CD14-positive monocyte (primary cell): Measurements from ENCODE around the gene FKBP15. TPM values are rescaled to one million over a fixed set of nuclear protein-coding genes. Genes with fewer than 3 reads are reported as not detected.
"Not testable (repeated sequence)": the region's sequence is repeated elsewhere in the genome, so short reads cannot be mapped to it uniquely, and the experiment has no call there.

ENCODE experiments used
- DNase-seq, 3 donors: peaks; one replicate each; pipeline ENCODE4 v3.0.0-alpha.2; 2011 to 2022
- H2AFZ ChIP-seq: 2 replicates; pipeline ENCODE4 v1.6.0; 2012; ENCODE audit warnings: mild to moderate bottlenecking, low read depth, low read length, inconsistent platforms; ENCODE audit not compliant: insufficient read depth, poor library complexity, severe bottlenecking
- H3K27ac ChIP-seq, 2 donors: 1 replicate in 1 of 2; 2 replicates in 1 of 2; pipeline ENCODE4 v1.5.1; 2012 to 2013; ENCODE audit warnings: low read length in 2 of 2, control low read depth in 1 of 2, inconsistent platforms in 1 of 2, low read depth in 1 of 2, mild to moderate bottlenecking in 1 of 2
- H3K27me3 ChIP-seq, 2 donors: one replicate each; pipeline versions ENCODE4 v1.6.0 to v1.6.1; 2011 to 2013; ENCODE audit warnings: low read length in 2 of 2; ENCODE audit not compliant: control insufficient read depth in 2 of 2, insufficient read depth in 2 of 2
- H3K36me3 ChIP-seq, 2 donors: replicated peaks in 1 of 2; 1 replicate in 1 of 2; 2 replicates in 1 of 2; pipeline versions ENCODE4 v1.5.1 to v1.6.1; 2012 to 2013; ENCODE audit warnings: low read length in 2 of 2, control low read depth in 1 of 2, inconsistent platforms in 1 of 2, mild to moderate bottlenecking in 1 of 2; ENCODE audit not compliant: insufficient read depth in 2 of 2, control insufficient read depth in 1 of 2
- H3K4me1 ChIP-seq, 2 donors: 1 replicate in 1 of 2; 2 replicates in 1 of 2; pipeline versions ENCODE4 v1.5.1 to v1.6.1; 2012 to 2013; ENCODE audit warnings: low read length in 2 of 2, control low read depth in 1 of 2, inconsistent platforms in 1 of 2, mild to moderate bottlenecking in 1 of 2, moderate library complexity in 1 of 2; ENCODE audit not compliant: insufficient read depth in 2 of 2, control insufficient read depth in 1 of 2
- H3K4me2 ChIP-seq: replicated peaks from 2 replicates; pipeline ENCODE3; 2012; ENCODE audit warnings: low read length, moderate library complexity, mild to moderate bottlenecking; ENCODE audit not compliant: poor library complexity, severe bottlenecking; ENCODE audit errors: extremely low read depth
- H3K4me3 ChIP-seq, 3 experiments: fragments of 200-600 bp in 1 of 3; sonication (generic) in 1 of 3; replicated peaks in 1 of 3; 1 replicate in 2 of 3; 2 replicates in 1 of 3; pipeline ENCODE4 v1.5.1; 2011 to 2013; ENCODE audit warnings: low read length in 3 of 3, mild to moderate bottlenecking in 3 of 3, control low read depth in 2 of 3, low read depth in 2 of 3, inconsistent platforms in 1 of 3, moderate library complexity in 1 of 3
- H3K79me2 ChIP-seq: 2 replicates; pipeline ENCODE4 v1.6.0; 2012; ENCODE audit warnings: mild to moderate bottlenecking, control low read depth, inconsistent platforms, low read length, moderate library complexity; ENCODE audit not compliant: insufficient read depth
- H3K9ac ChIP-seq: 2 replicates; pipeline ENCODE4 v1.6.0; 2017; ENCODE audit warnings: low read length, mild to moderate bottlenecking; ENCODE audit not compliant: insufficient read depth, poor library complexity, severe bottlenecking
- H3K9me3 ChIP-seq, 2 donors: replicated peaks in 1 of 2; 1 replicate in 1 of 2; 2 replicates in 1 of 2; pipeline versions ENCODE4 v1.5.1 to v1.6.1; 2012 to 2013; ENCODE audit warnings: low read length in 2 of 2, control low read depth in 1 of 2; ENCODE audit not compliant: control insufficient read depth in 1 of 2, insufficient read depth in 1 of 2
- H4K20me1 ChIP-seq: 2 replicates; pipeline ENCODE4 v1.6.0; 2012; ENCODE audit warnings: mild to moderate bottlenecking, low read length, control low read depth, moderate library complexity; ENCODE audit not compliant: insufficient read depth
- H3K27ac Mint-ChIP-seq, 7 donors: one replicate each; pipeline ENCODE4 v1.8.0; 2020; ENCODE audit warnings: mild to moderate bottlenecking in 7 of 7, mixed read lengths in 7 of 7, moderate library complexity in 6 of 7, inconsistent platforms in 2 of 7
- H3K27me3 Mint-ChIP-seq, 3 donors: one replicate each; pipeline ENCODE4 v1.8.0; 2021 to 2022; ENCODE audit warnings: low read depth in 3 of 3, mild to moderate bottlenecking in 3 of 3, mixed read lengths in 3 of 3, moderate library complexity in 3 of 3, inconsistent platforms in 1 of 3
- H3K36me3 Mint-ChIP-seq, 2 donors: one replicate each; pipeline ENCODE4 v1.8.0; 2020; ENCODE audit warnings: mixed read lengths in 2 of 2, inconsistent platforms in 1 of 2, mild to moderate bottlenecking in 1 of 2
- H3K4me1 Mint-ChIP-seq: one replicate; pipeline ENCODE4 v1.8.0; 2020; ENCODE audit warnings: mild to moderate bottlenecking, mixed read lengths
- H3K4me3 Mint-ChIP-seq, 2 donors: one replicate each; pipeline ENCODE4 v1.8.0; 2020; ENCODE audit warnings: mild to moderate bottlenecking in 2 of 2, mixed read lengths in 2 of 2, moderate library complexity in 1 of 2
- H3K9me3 Mint-ChIP-seq, 7 donors: one replicate each; pipeline ENCODE4 v1.8.0; 2020 to 2022; ENCODE audit warnings: mixed read lengths in 7 of 7, mild to moderate bottlenecking in 6 of 7, moderate library complexity in 6 of 7, inconsistent platforms in 2 of 7
- WGBS: methylation state at CpG from one replicate; pipeline ENCODE4 v1.1.5; 2013; ENCODE audit warnings: missing lambda C conversion rate; ENCODE audit not compliant: insufficient coverage; 5-methylcytosine and 5-hydroxymethylcytosine counted together
- intact Hi-C, 2 donors: fragments of 100-400 bp; cut with micrococcal nuclease; formaldehyde crosslinking; loops; one replicate each; pipeline versions ENCODE4 v1.15.0 to v1.15.1; 2023
- polyA plus RNA-seq, 3 donors: library from polyadenylated mRNA; depleted of rRNA in 1 of 3; unstranded in 2 of 3; stranded (reverse) in 1 of 3; fragments of 300-500 nt in 2 of 3; fragments of >200 nt in 1 of 3; fragmentation: Illumina TruSeq in 2 of 3; gene quantifications; 1 replicate in 2 of 3; 2 replicates in 1 of 3; pipeline ENCODE4 v1.2.3, GENCODE V29; 2012 to 2021
- TF ChIP-seq, protein P1 (sequence below): fragments of 200-600 bp; IDR thresholded peaks from one replicate; pipeline ENCODE4 v1.8.0; 2022; ENCODE audit warnings: antibody characterized with exemption, mild to moderate bottlenecking

The FKBP15 gene
- polyA plus RNA-seq, 3 donors = 32.3 to 120 (median 55.7) TPM

DNA sequence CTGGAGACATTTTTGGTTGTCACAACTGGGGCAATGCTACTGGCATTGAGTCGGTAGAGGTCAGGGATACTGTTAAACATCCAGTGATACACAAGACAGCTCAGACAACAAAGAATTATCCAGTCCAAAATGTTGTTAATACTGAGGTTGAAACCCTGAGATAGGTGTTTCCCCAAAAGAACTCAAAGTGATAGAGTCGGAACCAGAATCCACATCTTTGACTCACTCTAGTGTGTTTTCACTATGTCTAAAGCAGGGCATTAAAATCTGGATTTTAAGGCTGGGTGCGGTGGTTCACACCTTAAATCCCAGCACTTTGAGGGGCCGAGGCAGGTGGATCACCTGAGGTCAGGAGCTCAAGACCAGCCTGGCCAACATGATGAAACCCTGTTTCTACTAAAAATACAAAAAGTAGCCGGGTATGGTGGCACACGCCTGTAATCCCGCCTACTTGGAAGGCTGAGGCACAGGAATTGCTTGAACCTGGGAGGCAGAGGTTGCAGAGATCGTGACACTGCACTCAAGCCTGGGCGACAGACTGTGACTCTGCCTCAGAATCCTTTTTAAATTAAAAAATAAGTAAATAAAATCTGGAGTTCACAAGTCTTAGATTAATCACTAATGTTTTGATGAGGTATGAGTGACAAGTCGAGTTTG lies 17.3 kb upstream of the FKBP15 start:
- peaks cover 0 to 1% (median 0%) of the 10 kb centered on the region in 7 donors for H3K9me3 Mint-ChIP-seq
- peaks cover 6 to 8% of the 10 kb centered on the region in 2 donors for H3K36me3 Mint-ChIP-seq

DNA sequence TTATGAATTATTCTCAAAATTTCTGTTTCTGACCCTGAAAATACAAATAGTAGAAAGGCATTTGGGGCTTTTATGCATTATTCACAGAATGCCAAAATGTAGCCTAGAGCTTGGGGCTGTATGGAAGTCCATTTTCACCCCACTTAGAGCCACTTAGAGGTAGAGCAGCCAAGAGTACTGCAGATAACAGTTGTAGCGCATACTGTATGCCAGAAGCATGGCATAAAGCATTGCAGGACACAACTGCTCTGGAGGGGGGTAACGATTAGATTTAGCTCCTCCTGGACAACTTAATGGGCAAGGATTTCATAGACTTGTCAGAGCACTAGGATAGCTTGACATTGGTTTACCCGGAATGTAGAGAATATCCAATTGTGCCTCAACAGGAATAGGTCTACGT lies 15.9 kb upstream of the FKBP15 start:
- peaks cover 7% of the 10 kb centered on the region for H4K20me1 ChIP-seq
- H3K9ac ChIP-seq = no peak overlapping the region
- Mint-ChIP-seq H3K27ac (peak overlapping the region in 1 of 7 donors; percentile 15), H3K4me3 (no peak overlapping the region), H3K4me1 (peaks cover 43% of the 10 kb centered on the region), H3K9me3 (peaks cover 0 to 1% (median 0%) of the 10 kb centered on the region in 7 donors), H3K27me3 (peaks cover 0 to 3% (median 0%) of the 10 kb centered on the region in 3 donors), H3K36me3 (peaks cover 4 to 6% of the 10 kb centered on the region in 2 donors)
- H3K27me3 ChIP-seq = no peaks in the 10 kb centered on the region
- H3K79me2 ChIP-seq = peaks cover 58% of the 10 kb centered on the region
- no peak for DNase-seq
- H2AFZ ChIP-seq = no peak overlapping the region
- no peaks in the 10 kb centered on the region for H3K36me3 ChIP-seq
- H3K4me3 ChIP-seq = no peak overlapping the region
- H3K9me3 ChIP-seq = no peaks in the 10 kb centered on the region
- WGBS = 97% methylated on average over 3 of the region's 4 CpGs
- intact Hi-C loops = no loop called here
- H3K4me2 ChIP-seq = no peak overlapping the region
- H3K27ac ChIP-seq = no peak overlapping the region
- TF ChIP-seq, protein P1, sequence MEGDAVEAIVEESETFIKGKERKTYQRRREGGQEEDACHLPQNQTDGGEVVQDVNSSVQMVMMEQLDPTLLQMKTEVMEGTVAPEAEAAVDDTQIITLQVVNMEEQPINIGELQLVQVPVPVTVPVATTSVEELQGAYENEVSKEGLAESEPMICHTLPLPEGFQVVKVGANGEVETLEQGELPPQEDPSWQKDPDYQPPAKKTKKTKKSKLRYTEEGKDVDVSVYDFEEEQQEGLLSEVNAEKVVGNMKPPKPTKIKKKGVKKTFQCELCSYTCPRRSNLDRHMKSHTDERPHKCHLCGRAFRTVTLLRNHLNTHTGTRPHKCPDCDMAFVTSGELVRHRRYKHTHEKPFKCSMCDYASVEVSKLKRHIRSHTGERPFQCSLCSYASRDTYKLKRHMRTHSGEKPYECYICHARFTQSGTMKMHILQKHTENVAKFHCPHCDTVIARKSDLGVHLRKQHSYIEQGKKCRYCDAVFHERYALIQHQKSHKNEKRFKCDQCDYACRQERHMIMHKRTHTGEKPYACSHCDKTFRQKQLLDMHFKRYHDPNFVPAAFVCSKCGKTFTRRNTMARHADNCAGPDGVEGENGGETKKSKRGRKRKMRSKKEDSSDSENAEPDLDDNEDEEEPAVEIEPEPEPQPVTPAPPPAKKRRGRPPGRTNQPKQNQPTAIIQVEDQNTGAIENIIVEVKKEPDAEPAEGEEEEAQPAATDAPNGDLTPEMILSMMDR = no peak
- peaks cover 34 to 39% of the 10 kb centered on the region in 2 donors for H3K4me1 ChIP-seq

More for the DNA sequence above, 17.3 kb upstream of the FKBP15 start:
- Histone ChIP-seq H3K4me1 (peaks cover 21 to 26% of the 10 kb centered on the region in 2 donors), H3K9me3 (no peaks in the 10 kb centered on the region), H3K36me3 (no peaks in the 10 kb centered on the region), H3K9ac (no peak overlapping the region), H3K4me3 (no peak overlapping the region), H2AFZ (no peak overlapping the region), H4K20me1 (peaks cover 14% of the 10 kb centered on the region), H3K27ac (no peak overlapping the region), H3K4me2 (no peak overlapping the region), H3K79me2 (peaks cover 57% of the 10 kb centered on the region), H3K27me3 (no peaks in the 10 kb centered on the region)
- Mint-ChIP-seq H3K4me1 (peaks cover 30% of the 10 kb centered on the region), H3K27me3 (peaks cover 0 to 4% (median 0%) of the 10 kb centered on the region in 3 donors), H3K27ac (peak overlapping the region in 1 of 7 donors; percentile 28), H3K4me3 (no peak overlapping the region)
- 100% methylated on average over 5 of the region's 10 CpGs for WGBS
- no peak for DNase-seq
- intact Hi-C loops = no loop called here
- TF ChIP-seq, protein P1 = no peak

DNA sequence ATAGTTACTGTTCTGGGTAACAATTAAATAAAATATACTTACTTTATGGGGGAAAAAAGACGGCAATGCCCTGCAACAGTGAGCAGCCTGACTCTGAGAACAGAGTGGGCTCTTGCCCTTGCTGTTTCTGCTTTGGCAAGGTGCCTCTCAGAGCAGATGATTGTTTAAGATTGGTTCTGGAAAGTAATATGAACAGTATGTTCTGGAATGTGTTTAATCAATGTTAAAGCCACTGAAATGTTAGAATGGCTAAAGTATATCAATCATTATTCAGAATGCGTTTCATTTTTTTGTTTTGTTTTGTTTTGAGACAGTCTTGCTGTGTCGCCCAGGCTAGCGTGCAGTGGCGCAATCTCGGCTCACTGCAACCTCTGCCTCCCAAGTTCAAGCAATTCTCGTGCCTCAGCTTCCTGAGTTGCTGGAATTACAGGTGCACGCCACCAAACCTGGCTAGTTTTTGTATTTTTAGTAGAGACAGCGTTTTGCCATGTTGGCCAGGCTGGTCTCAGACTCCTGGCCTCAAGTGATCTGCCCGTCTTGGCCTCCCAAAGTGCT lies 14.7 kb upstream of the FKBP15 start:
- 42% methylated on average over 9 of the region's 10 CpGs for WGBS
- H3K27me3 ChIP-seq, H3K9me3 Mint-ChIP-seq, H2AFZ ChIP-seq, H3K9ac ChIP-seq, intact Hi-C loops, H3K36me3 Mint-ChIP-seq, H3K27me3 Mint-ChIP-seq, H3K36me3 ChIP-seq, H3K9me3 ChIP-seq, H4K20me1 ChIP-seq, DNase-seq: not testable (repeated sequence)
- peaks cover 38 to 50% of the 10 kb centered on the region in 2 donors for H3K4me1 ChIP-seq
- peak overlapping the region; percentile 53 for H3K4me2 ChIP-seq
- peak overlapping the region; percentile 6 to 39 for H3K4me3 Mint-ChIP-seq
- H3K79me2 ChIP-seq = peaks cover 71% of the 10 kb centered on the region
- H3K4me3 ChIP-seq = peak overlapping the region in 1 of 3 experiments; percentile 43
- H3K27ac Mint-ChIP-seq = peak overlapping the region in 6 of 7 donors; percentile 9 to 77 (median 74)
- H3K4me1 Mint-ChIP-seq = peaks cover 52% of the 10 kb centered on the region
- peak overlapping the region in 1 of 2 donors; percentile 62 for H3K27ac ChIP-seq
